NCI-H226 (cell line): ENCODE measurements around the gene CHMP2A.
"Not testable (repeated sequence)": the region's sequence is repeated elsewhere in the genome, so short reads cannot be mapped to it uniquely, and the experiment has no call there.

ENCODE experiments used
- DNase-seq: peaks from one replicate; pipeline ENCODE4 v3.0.0-alpha.2; 2015

Gene CHMP2A

GRCh38 chr19:58554494-58555368, at the start of gene CHMP2A:
TSS of gene CHMP2A (minus strand) at chr19:58555105. CDS start at chr19:58554212, 893 bp downstream.
- peak; percentile 96 for DNase-seq

GRCh38 chr19:58586133-58586765, 31.3 kb upstream of the CHMP2A start:
- no peak for DNase-seq

GRCh38 chr19:58585442-58586132, 30.7 kb upstream of the CHMP2A start:
- no peak for DNase-seq

GRCh38 chr19:58584498-58585441, 29.9 kb upstream of the CHMP2A start:
- DNase-seq, result no peak

GRCh38 chr19:58582985-58583384, 28.1 kb upstream of the CHMP2A start:
- DNase-seq, result no peak

- peak; percentile 19 for DNase-seq
These were observed 26.6 kb upstream of the CHMP2A start for GRCh38 chr19:58581227-58582141.

GRCh38 chr19:58579473-58580142, 24.7 kb upstream of the CHMP2A start:
- DNase-seq, result no peak

- DNase-seq, result no peak
These were observed 23.4 kb upstream of the CHMP2A start for GRCh38 chr19:58578012-58578925.

GRCh38 chr19:58577581-58577980, 22.7 kb upstream of the CHMP2A start:
- DNase-seq, result not testable (repeated sequence)

- peak; percentile 96 for DNase-seq
These were observed 20.5 kb upstream of the CHMP2A start for GRCh38 chr19:58575183-58576041.

GRCh38 chr19:58573658-58574164, 18.8 kb upstream of the CHMP2A start:
- DNase-seq, result no peak

GRCh38 chr19:58572818-58573657, 18.1 kb upstream of the CHMP2A start, which contains the start of gene MZF1:
TSS of gene MZF1 (minus strand) at chr19:58573335. CDS start at chr19:58571389, 1,946 bp downstream.
- DNase-seq, result peak; percentile 100

- no peak for DNase-seq
These were observed 17.3 kb upstream of the CHMP2A start for GRCh38 chr19:58572026-58572817.

GRCh38 chr19:58571575-58571947, 16.7 kb upstream of the CHMP2A start:
- DNase-seq, result no peak

- DNase-seq, result no peak
These were observed 16.1 kb upstream of the CHMP2A start for GRCh38 chr19:58570770-58571574.
